ENCODE results near the gene FAM117A.

Gene FAM117A

DNA sequence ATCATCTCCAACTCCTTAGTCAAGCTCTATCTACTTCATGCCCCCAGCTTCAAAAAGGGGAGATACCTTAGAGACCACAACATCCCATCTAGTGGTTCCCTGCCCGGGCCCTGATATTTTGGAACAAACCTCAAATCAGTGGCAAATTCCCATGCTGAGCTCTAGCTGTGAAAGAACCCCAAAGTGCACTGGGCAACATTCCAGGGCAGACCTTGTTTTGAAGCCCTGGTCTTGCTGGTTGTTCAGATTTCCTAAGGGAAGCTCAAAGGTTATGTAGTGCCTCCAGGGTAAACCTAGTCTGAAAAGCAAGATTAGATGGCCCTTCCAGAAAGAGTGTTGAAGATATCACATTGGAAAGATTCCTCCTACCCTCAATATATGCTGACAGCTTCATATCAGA lies 16.3 kb downstream of the FAM117A start:
- TF ChIP-seq, protein P1, sequence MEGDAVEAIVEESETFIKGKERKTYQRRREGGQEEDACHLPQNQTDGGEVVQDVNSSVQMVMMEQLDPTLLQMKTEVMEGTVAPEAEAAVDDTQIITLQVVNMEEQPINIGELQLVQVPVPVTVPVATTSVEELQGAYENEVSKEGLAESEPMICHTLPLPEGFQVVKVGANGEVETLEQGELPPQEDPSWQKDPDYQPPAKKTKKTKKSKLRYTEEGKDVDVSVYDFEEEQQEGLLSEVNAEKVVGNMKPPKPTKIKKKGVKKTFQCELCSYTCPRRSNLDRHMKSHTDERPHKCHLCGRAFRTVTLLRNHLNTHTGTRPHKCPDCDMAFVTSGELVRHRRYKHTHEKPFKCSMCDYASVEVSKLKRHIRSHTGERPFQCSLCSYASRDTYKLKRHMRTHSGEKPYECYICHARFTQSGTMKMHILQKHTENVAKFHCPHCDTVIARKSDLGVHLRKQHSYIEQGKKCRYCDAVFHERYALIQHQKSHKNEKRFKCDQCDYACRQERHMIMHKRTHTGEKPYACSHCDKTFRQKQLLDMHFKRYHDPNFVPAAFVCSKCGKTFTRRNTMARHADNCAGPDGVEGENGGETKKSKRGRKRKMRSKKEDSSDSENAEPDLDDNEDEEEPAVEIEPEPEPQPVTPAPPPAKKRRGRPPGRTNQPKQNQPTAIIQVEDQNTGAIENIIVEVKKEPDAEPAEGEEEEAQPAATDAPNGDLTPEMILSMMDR (IDR thresholded peaks at IDR 0.05; ENCODE audit: low read depth, low read length, poor library complexity, severe bottlenecking): no peak
- no peak for TF ChIP-seq EZH2phosphoT487 (IDR thresholded peaks at IDR 0.05; ENCODE audit: borderline replicate concordance, low read length)
- peaks cover 61% of the 10 kb centered on the region for H3K4me1 ChIP-seq (ENCODE audit: control insufficient read depth, low read length)
- 0 out of 2 replicates have a peak, but pooled peaks cover 6% of the 10 kb centered on the region for H3F3A ChIP-seq (ENCODE audit: control insufficient read depth, insufficient read depth)
- H3K36me3 ChIP-seq (ENCODE audit: control insufficient read depth, low read length): peaks cover 17% of the 10 kb centered on the region
- H4K20me1 ChIP-seq (ENCODE audit: control insufficient read depth, insufficient read depth, low read depth, low read length): no peaks in the 10 kb centered on the region
- H3K4me2 ChIP-seq (ENCODE audit: low read length): peak overlapping the region; percentile 62
- no peaks in the 10 kb centered on the region for H3K9me3 ChIP-seq (ENCODE audit: control insufficient read depth, insufficient read depth, low read length)
- peak overlapping the region; percentile 48 for H3K4me3 ChIP-seq (ENCODE audit: low read length)
- peak overlapping the region; percentile 46 for H3K27ac ChIP-seq (ENCODE audit: low read depth, low read length)
- no peaks in the 10 kb centered on the region for H3K9me2 ChIP-seq (replicated peaks; ENCODE audit: control insufficient read depth, low read length)
- no peaks in the 10 kb centered on the region for H3K27me3 ChIP-seq (ENCODE audit: control insufficient read depth, low read length)
- peaks cover 6% of the 10 kb centered on the region; the same call in 1 of the 2 replicates for H3K79me2 ChIP-seq (ENCODE audit: control insufficient read depth, low read length)

DNA sequence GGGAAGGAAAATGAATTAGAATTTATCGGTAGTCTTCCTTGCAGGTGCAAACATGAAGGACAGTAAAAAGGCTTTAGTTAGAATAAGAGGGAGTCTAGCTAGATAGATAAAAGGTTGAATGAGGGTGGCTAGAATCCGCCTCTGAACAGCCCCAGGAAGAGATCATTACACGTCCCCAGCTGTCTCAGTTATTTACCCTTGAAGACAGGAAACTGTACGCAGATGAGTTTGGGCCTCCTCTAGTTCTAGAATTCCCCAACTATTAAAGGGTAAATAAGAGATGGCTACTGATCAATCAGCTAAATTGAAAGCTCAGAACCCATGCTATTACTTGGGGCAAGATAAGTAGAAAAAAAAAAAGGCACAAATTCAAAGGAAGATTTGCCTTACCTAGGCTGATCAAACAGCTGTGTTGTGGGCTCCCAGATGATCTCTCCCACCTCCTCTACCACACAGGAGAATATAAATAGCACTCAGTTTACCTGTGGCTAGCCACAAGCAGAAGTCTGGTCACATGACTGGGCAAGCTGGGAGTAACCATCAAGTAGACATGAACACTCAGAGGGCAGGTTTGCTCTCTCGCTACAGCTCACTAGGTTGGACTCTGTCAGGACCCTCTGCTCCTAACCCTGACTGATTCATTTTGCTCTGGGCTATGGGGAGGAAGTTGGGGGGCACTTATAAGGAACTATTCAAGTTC lies 17.0 kb downstream of the FAM117A start:
- H3K4me1 ChIP-seq (ENCODE audit: control insufficient read depth, low read length): peaks cover 68% of the 10 kb centered on the region

DNA sequence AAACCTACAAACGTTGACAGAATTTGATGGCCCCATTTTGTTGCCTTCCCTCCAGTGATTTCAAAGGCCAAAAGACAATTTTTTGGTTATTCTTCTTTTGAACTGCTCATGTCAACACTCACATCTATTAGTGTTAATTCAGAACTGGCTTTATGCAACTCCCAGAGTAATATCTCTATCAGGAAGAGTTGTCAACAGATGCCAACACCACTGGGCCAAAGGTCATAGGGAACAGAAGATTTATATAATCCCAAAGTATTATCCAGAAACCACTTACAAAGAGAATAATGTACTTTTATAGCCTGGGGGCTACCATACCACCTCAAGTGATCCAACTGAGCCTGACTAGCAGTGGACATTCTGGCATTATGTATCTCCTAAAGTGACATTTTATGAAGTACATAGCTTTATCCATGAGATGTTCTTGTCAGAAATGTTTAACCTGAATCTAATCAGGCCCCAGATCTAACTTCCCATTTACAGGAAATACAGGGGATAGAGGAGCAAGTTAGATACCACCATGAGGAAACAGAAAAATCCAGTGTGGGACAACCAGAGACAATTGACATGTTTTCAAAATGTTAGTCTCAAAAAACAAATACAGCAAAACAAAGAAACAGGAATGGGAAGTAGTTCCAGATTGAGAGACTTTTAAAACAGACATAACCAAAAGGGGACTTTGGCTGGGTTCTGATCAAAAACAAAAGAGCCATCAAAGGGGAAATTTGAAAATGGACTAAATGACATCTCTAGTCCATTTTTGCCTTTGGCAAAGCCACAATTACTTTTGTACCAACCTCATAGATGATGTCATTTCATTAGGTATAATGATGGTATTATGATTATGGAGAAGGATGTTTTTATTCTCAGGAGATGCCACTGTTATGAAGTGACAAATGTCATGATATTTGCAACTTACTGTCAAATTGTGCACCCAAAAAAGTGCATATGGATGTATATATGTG lies 18.5 kb downstream of the FAM117A start:
- Histone ChIP-seq H3K9me3 (ENCODE audit: control insufficient read depth, insufficient read depth, low read length) (no peaks in the 10 kb centered on the region), H3K4me3 (ENCODE audit: low read length) (peak overlapping the region; percentile 4), H3K4me2 (ENCODE audit: low read length) (peak overlapping the region; percentile 62), H3F3A (ENCODE audit: control insufficient read depth, insufficient read depth) (0 out of 2 replicates have a peak, but pooled peaks cover 6% of the 10 kb centered on the region), H4K20me1 (ENCODE audit: control insufficient read depth, insufficient read depth, low read depth, low read length) (no peaks in the 10 kb centered on the region), H3K9me2 (replicated peaks; ENCODE audit: control insufficient read depth, low read length) (no peaks in the 10 kb centered on the region), H3K27ac (ENCODE audit: low read depth, low read length) (peak overlapping the region; percentile 40), H3K36me3 (ENCODE audit: control insufficient read depth, low read length) (peaks cover 17% of the 10 kb centered on the region), H3K79me2 (ENCODE audit: control insufficient read depth, low read length) (peaks cover 6% of the 10 kb centered on the region; the same call in 1 of the 2 replicates), H3K4me1 (ENCODE audit: control insufficient read depth, low read length) (peaks cover 83% of the 10 kb centered on the region), H3K27me3 (ENCODE audit: control insufficient read depth, low read length) (no peaks in the 10 kb centered on the region)
- TF ChIP-seq, protein P1 (IDR thresholded peaks at IDR 0.05; ENCODE audit: low read depth, low read length, poor library complexity, severe bottlenecking): no peak
- TF ChIP-seq EZH2phosphoT487 (IDR thresholded peaks at IDR 0.05; ENCODE audit: borderline replicate concordance, low read length): no peak

More for the DNA sequence above, 17.0 kb downstream of the FAM117A start:
- Histone ChIP-seq H3K27ac (ENCODE audit: low read depth, low read length) (peak overlapping the region; percentile 46), H3K27me3 (ENCODE audit: control insufficient read depth, low read length) (no peaks in the 10 kb centered on the region), H3K36me3 (ENCODE audit: control insufficient read depth, low read length) (peaks cover 17% of the 10 kb centered on the region), H3K79me2 (ENCODE audit: control insufficient read depth, low read length) (peaks cover 6% of the 10 kb centered on the region; the same call in 1 of the 2 replicates), H3K9me3 (ENCODE audit: control insufficient read depth, insufficient read depth, low read length) (no peaks in the 10 kb centered on the region), H4K20me1 (ENCODE audit: control insufficient read depth, insufficient read depth, low read depth, low read length) (no peaks in the 10 kb centered on the region), H3K9me2 (replicated peaks; ENCODE audit: control insufficient read depth, low read length) (no peaks in the 10 kb centered on the region), H3K4me2 (ENCODE audit: low read length) (peak overlapping the region; percentile 62), H3F3A (ENCODE audit: control insufficient read depth, insufficient read depth) (0 out of 2 replicates have a peak, but pooled peaks cover 6% of the 10 kb centered on the region), H3K4me3 (ENCODE audit: low read length) (peak overlapping the region; percentile 48)
- TF ChIP-seq EZH2phosphoT487 (IDR thresholded peaks at IDR 0.05; ENCODE audit: borderline replicate concordance, low read length): no peak
- TF ChIP-seq, protein P1 (IDR thresholded peaks at IDR 0.05; ENCODE audit: low read depth, low read length, poor library complexity, severe bottlenecking): no peak

Data from DOHH2 (cell line).